IMR-90 (cell line): ENCODE measurements around the gene FABP6. TPM values are rescaled to one million over a fixed set of nuclear protein-coding genes. Genes with fewer than 3 reads are reported as not detected.

Experiments
- ATAC-seq: fragments of 200-7000 bp; cut with Tn5 transposase; 2 replicates; pipeline ENCODE4 v1.9.1; 2020; ENCODE audit warnings: low read depth, mild to moderate bottlenecking, moderate library complexity
- BruUV-seq: library from RNA; stranded (reverse); fragments of 400-500 nt; replicated peaks from 2 replicates; lab custom pipeline; 2021; lab: Mats Ljungman, UMichigan
- CTCF ChIA-PET: fragments of 300-600 bp; formaldehyde crosslinking; extraction: SDS; loops from one replicate; lab custom pipeline; 2021; ENCODE audit warnings: antibody characterized with exemption; lab: Yijun Ruan, JAX
- POLR2A ChIA-PET: fragments of 300-600 bp; sonication (Branson Sonifier 250); formaldehyde crosslinking; loops from one replicate; lab custom pipeline; 2022; ENCODE audit warnings: antibody characterized with exemption; ENCODE audit not compliant: unreplicated experiment; lab: Charles Lee
- DNase-seq: peaks from one replicate; pipeline ENCODE4 v3.0.0; 2013
- H2AFZ ChIP-seq: replicated peaks from 2 replicates; pipeline ENCODE3; 2013; ENCODE audit warnings: low read length, mild to moderate bottlenecking; ENCODE audit not compliant: poor library complexity
- H2AK5ac ChIP-seq: 2 replicates; pipeline ENCODE4 v1.6.1; 2013; ENCODE audit warnings: low read depth, low read length, inconsistent platforms
- H2AK9ac ChIP-seq: replicated peaks from 2 replicates; pipeline ENCODE3; 2013; ENCODE audit warnings: mild to moderate bottlenecking, low read depth, low read length, moderate library complexity; ENCODE audit not compliant: poor library complexity
- H2BK120ac ChIP-seq: 2 replicates; pipeline ENCODE4 v1.6.1; 2013; ENCODE audit warnings: low read depth, low read length, inconsistent platforms
- H2BK15ac ChIP-seq: 3 replicates; pipeline ENCODE4 v1.6.1; 2013; ENCODE audit warnings: low read depth, low read length, inconsistent platforms
- H2BK20ac ChIP-seq: 2 replicates; pipeline ENCODE4 v1.6.1; 2013; ENCODE audit warnings: low read depth, mild to moderate bottlenecking, inconsistent platforms, low read length, moderate library complexity
- H2BK5ac ChIP-seq: 2 replicates; pipeline ENCODE4 v1.6.1; 2013; ENCODE audit warnings: mild to moderate bottlenecking, low read depth, low read length, inconsistent platforms; ENCODE audit not compliant: poor library complexity, severe bottlenecking
- H3K14ac ChIP-seq: replicated peaks from 2 replicates; pipeline ENCODE4 v1.6.1; 2013; ENCODE audit warnings: low read depth, low read length, inconsistent platforms
- H3K18ac ChIP-seq: 2 replicates; pipeline ENCODE4 v1.6.1; 2013; ENCODE audit warnings: low read depth, low read length, control low read depth
- H3K23ac ChIP-seq: 2 replicates; pipeline ENCODE4 v1.6.1; 2013; ENCODE audit warnings: low read depth, low read length, inconsistent platforms
- H3K27ac ChIP-seq: 2 replicates; pipeline ENCODE4 v1.5.1; 2013; ENCODE audit warnings: mild to moderate bottlenecking, control low read depth, low read length; ENCODE audit not compliant: insufficient read depth
- H3K27me3 ChIP-seq: 2 replicates; pipeline ENCODE4 v1.6.1; 2013; ENCODE audit warnings: low read length; ENCODE audit not compliant: control insufficient read depth, insufficient read depth
- H3K36me3 ChIP-seq: 2 replicates; pipeline ENCODE4 v1.6.1; 2013; ENCODE audit warnings: low read length, mixed read lengths; ENCODE audit not compliant: control insufficient read depth, insufficient read depth
- H3K4ac ChIP-seq: 2 replicates; pipeline ENCODE4 v1.6.1; 2013; ENCODE audit warnings: low read depth, low read length, inconsistent platforms
- H3K4me1 ChIP-seq: 2 replicates; pipeline ENCODE4 v1.6.1; 2013; ENCODE audit warnings: low read length, mixed read lengths; ENCODE audit not compliant: control insufficient read depth, insufficient read depth
- H3K4me2 ChIP-seq: 2 replicates; pipeline ENCODE4 v1.6.1; 2013; ENCODE audit warnings: low read depth, mild to moderate bottlenecking, control low read depth, low read length, moderate library complexity
- H3K4me3 ChIP-seq: 2 replicates; pipeline ENCODE4 v1.5.1; 2013; ENCODE audit warnings: low read depth, mild to moderate bottlenecking, control low read depth, low read length, moderate library complexity; ENCODE audit not compliant: insufficient read depth
- H3K56ac ChIP-seq: 2 replicates; pipeline ENCODE4 v1.6.1; 2013; ENCODE audit warnings: low read length, inconsistent platforms; ENCODE audit not compliant: insufficient read depth; ENCODE audit errors: extremely low read depth
- H3K79me1 ChIP-seq, 2 experiments: 2 replicates each; pipeline ENCODE4 v1.6.1; 2013; ENCODE audit warnings: low read length in 2 of 2, inconsistent platforms in 1 of 2, low read depth in 1 of 2
- H3K9ac ChIP-seq: 2 replicates; pipeline ENCODE4 v1.6.1; 2013; ENCODE audit warnings: low read depth, low read length, control low read depth
- H3K9me1 ChIP-seq: 2 replicates; pipeline ENCODE4 v1.6.1; 2013; ENCODE audit warnings: low read length, inconsistent platforms; ENCODE audit not compliant: insufficient read depth
- H3K9me3 ChIP-seq: 2 replicates; pipeline ENCODE4 v1.6.1; 2013; ENCODE audit warnings: low read length; ENCODE audit not compliant: control insufficient read depth, insufficient read depth
- H4K20me1 ChIP-seq: 2 replicates; pipeline ENCODE4 v1.6.1; 2013; ENCODE audit warnings: low read length, inconsistent platforms; ENCODE audit not compliant: insufficient read depth
- H4K5ac ChIP-seq: 2 replicates; pipeline ENCODE4 v1.6.1; 2013; ENCODE audit warnings: mild to moderate bottlenecking, low read depth, low read length, control low read depth
- H4K8ac ChIP-seq, 2 experiments: 2 replicates each; pipeline ENCODE4 v1.6.1; 2013; ENCODE audit warnings: low read depth in 2 of 2, low read length in 2 of 2, control low read depth in 1 of 2, inconsistent platforms in 1 of 2
- H4K91ac ChIP-seq: 2 replicates; pipeline ENCODE4 v1.6.1; 2013; ENCODE audit warnings: low read depth, low read length, inconsistent platforms; ENCODE audit not compliant: insufficient read depth
- CEBPB ChIP-seq: IDR thresholded peaks from 2 replicates; pipeline ENCODE4 v1.6.1; 2012; ENCODE audit warnings: low read depth, low read length, improper control_type of control experiment
- POLR2A ChIP-seq: IDR thresholded peaks from 2 replicates; pipeline ENCODE4 v1.6.1; 2012; ENCODE audit warnings: mild to moderate bottlenecking, low read depth, low read length
- WGBS, 2 experiments: methylation state at CpG; one replicate each; pipeline versions ENCODE4 v1.1.5 to v1.1.7; 2013; ENCODE audit warnings: missing lambda C conversion rate in 2 of 2; ENCODE audit not compliant: insufficient read length in 1 of 2; ENCODE audit errors: extremely low coverage in 2 of 2; 5-methylcytosine and 5-hydroxymethylcytosine counted together
- dilution Hi-C: fragments of 300-500 bp; cut with HindIII; formaldehyde crosslinking; loops from one replicate; pipeline ENCODE4 v1.14.3; 2018; ENCODE audit warnings: low sequenced_read_pairs; ENCODE audit not compliant: unreplicated experiment
- in situ Hi-C: fragments of 300-500 bp; cut with MboI; formaldehyde crosslinking; loops from 3 replicates; pipeline ENCODE4 v1.14.3; 2019; ENCODE audit warnings: low sequenced_read_pairs, inconsistent platforms, mixed read lengths
- intact Hi-C: fragments of 100-400 bp; cut with micrococcal nuclease; formaldehyde crosslinking; loops from 2 replicates; pipeline ENCODE4 v1.10.0; 2022
- polyA plus RNA-seq, 3 experiments: library from polyadenylated mRNA; depleted of rRNA; stranded (reverse); fragments of >200 nt; gene quantifications; 2 replicates each; pipeline ENCODE4 v1.2.3, GENCODE V29; 2012; ENCODE audit warnings: low replicate concordance in 1 of 3
- total RNA-seq: library from RNA; depleted of rRNA; stranded (reverse); fragments of >200 nt; gene quantifications from 2 replicates; pipeline ENCODE4 v1.2.3, GENCODE V29; 2012

Gene FABP6
- total and polyA plus RNA-seq, 2 of the 4 experiments (the other 2 are of a cell fraction) = not detected

- H3K4me2 ChIP-seq = no peak overlapping the region
- DNase-seq (no peak), ATAC-seq (no peak)
- H2BK20ac ChIP-seq = no peak overlapping the region
- no peak overlapping the region for H2BK120ac ChIP-seq
- no peak overlapping the region for H3K27ac ChIP-seq
- H2AFZ ChIP-seq = no peak overlapping the region
- no peaks in the 10 kb centered on the region for H3K27me3 ChIP-seq
- H3K18ac ChIP-seq = no peak overlapping the region
- WGBS, 2 experiments = no CpG with 5 or more reads among the region's 5 CpGs
- no peak overlapping the region for H2BK5ac ChIP-seq
- POLR2A ChIA-PET = no interaction called here
- no peak overlapping the region for H3K23ac ChIP-seq
- no peak overlapping the region for H2AK5ac ChIP-seq
- H3K9me1 ChIP-seq = peaks cover 2% of the 10 kb centered on the region; the same call in 1 of the 2 replicates
- H3K14ac ChIP-seq = no peak overlapping the region; the same call in 1 of the 2 replicates
- 0 out of 4 replicates have a peak, but pooled peaks cover 0 to 2% of the 10 kb centered on the region in 2 experiments for H3K79me1 ChIP-seq
- peaks cover 3% of the 10 kb centered on the region; the same call in 1 of the 2 replicates for H3K4me1 ChIP-seq
- no peak overlapping the region for H4K91ac ChIP-seq
- H2BK15ac ChIP-seq = no peak overlapping the region
- no TSS peak for BruUV-seq
- H3K36me3 ChIP-seq = peaks cover 4% of the 10 kb centered on the region
- dilution Hi-C loops (no loop called here), intact Hi-C loops (no loop called here), in situ Hi-C loops (no loop called here)
- no peak overlapping the region for H4K8ac ChIP-seq
- H4K5ac ChIP-seq = no peak overlapping the region
- no peak overlapping the region for H2AK9ac ChIP-seq
- CTCF ChIA-PET = interaction anchor here (0.6 to 0.7 kb wide), 2 partner anchors 38 to 1818 kb away, joined by 3 read pairs; partner anchors contain the start of gene CCNJL
- H3K4ac ChIP-seq = no peak overlapping the region
- TF ChIP-seq CEBPB (no peak), POLR2A (no peak)
- no peaks in the 10 kb centered on the region for H4K20me1 ChIP-seq
- no peak overlapping the region for H3K9ac ChIP-seq
- no peak overlapping the region for H3K4me3 ChIP-seq
- no peak overlapping the region for H3K56ac ChIP-seq
- H3K9me3 ChIP-seq = no peaks in the 10 kb centered on the region
Observed at GRCh38 chr5:160274483-160274931, 45.2 kb downstream of the FABP6 start.
